SK-N-SH (cell line): Measurements from ENCODE around the gene AHSG. TPM values are rescaled to one million over a fixed set of nuclear protein-coding genes. Genes with fewer than 3 reads are reported as not detected.

Experiments used
- CTCF ChIA-PET: fragments of 300-600, 350-600 bp; formaldehyde crosslinking; extraction: SDS; loops from one replicate; lab custom pipeline; 2021; lab: Yijun Ruan, JAX
- POLR2A ChIA-PET: fragments of 350-600 bp; sonication (Branson Sonifier 250); formaldehyde crosslinking; extraction: SDS; loops from one replicate; lab custom pipeline; 2020; ENCODE audit warnings: antibody characterized with exemption, inconsistent platforms; lab: Yijun Ruan, JAX
- DNase-seq: peaks from one replicate; pipeline ENCODE4 v3.0.0; 2012
- H2AFZ ChIP-seq: fragments of 200-600 bp; sonication (generic); 2 replicates; pipeline ENCODE4 v1.8.1; 2016; ENCODE audit warnings: antibody characterized with exemption, mild to moderate bottlenecking, low read depth
- H3F3A ChIP-seq: fragments of 200-600 bp; sonication (generic); replicated peaks from 2 replicates; pipeline ENCODE3; 2016; ENCODE audit warnings: antibody characterized with exemption, mild to moderate bottlenecking; ENCODE audit not compliant: insufficient read depth
- H3K27ac ChIP-seq, 2 experiments: fragments of 200-500 bp in 1 of 2; fragments of 200-600 bp in 1 of 2; sonication (Bioruptor generic) in 1 of 2; sonication (generic), shearing (Covaris generic) in 1 of 2; 2 replicates each; pipeline versions ENCODE4 v1.5.1 to v1.6.1; 2014 to 2016; ENCODE audit warnings: low read depth in 2 of 2, inconsistent platforms in 1 of 2, low read length in 1 of 2, mild to moderate bottlenecking in 1 of 2, mixed read lengths in 1 of 2
- H3K27me3 ChIP-seq: fragments of 200-600 bp; sonication (generic), shearing (Covaris generic); 2 replicates; pipeline ENCODE4 v1.6.1; 2016; ENCODE audit warnings: mixed run types; ENCODE audit not compliant: insufficient read depth
- H3K36me3 ChIP-seq, 2 experiments: fragments of 200-500 bp in 1 of 2; fragments of 200-600 bp in 1 of 2; sonication (Bioruptor generic) in 1 of 2; sonication (generic) in 1 of 2; replicated peaks in 1 of 2; 2 replicates each; pipeline versions ENCODE3 to v1.5.1; 2014 to 2016; ENCODE audit warnings: low read length in 1 of 2, mild to moderate bottlenecking in 1 of 2; ENCODE audit not compliant: insufficient read depth in 2 of 2, control insufficient read depth in 1 of 2
- H3K4me1 ChIP-seq, 2 experiments: fragments of 200-500 bp in 1 of 2; fragments of 200-600 bp in 1 of 2; sonication (Bioruptor generic) in 1 of 2; sonication (generic), shearing (Covaris generic) in 1 of 2; 2 replicates each; pipeline versions ENCODE4 v1.5.1 to v1.6.1; 2014 to 2016; ENCODE audit warnings: low read depth in 1 of 2, low read length in 1 of 2, mixed run types in 1 of 2; ENCODE audit not compliant: insufficient read depth in 2 of 2, control insufficient read depth in 1 of 2
- H3K4me2 ChIP-seq: fragments of 200-600 bp; sonication (generic), shearing (Covaris generic); 2 replicates; pipeline ENCODE4 v1.6.1; 2017; ENCODE audit warnings: mixed run types
- H3K4me3 ChIP-seq, 2 experiments: fragments of 200-500 bp in 1 of 2; fragments of 200-600 bp in 1 of 2; sonication (Bioruptor generic) in 1 of 2; sonication (generic), shearing (Covaris generic) in 1 of 2; 2 replicates each; pipeline versions ENCODE4 v1.5.1 to v1.8.1; 2014 to 2016; ENCODE audit warnings: low read depth in 2 of 2, inconsistent platforms in 1 of 2, low read length in 1 of 2, mild to moderate bottlenecking in 1 of 2, mixed read lengths in 1 of 2, moderate library complexity in 1 of 2
- H3K79me2 ChIP-seq: fragments of 200-600 bp; sonication (generic); 2 replicates; pipeline ENCODE4 v1.8.1; 2017; ENCODE audit warnings: mild to moderate bottlenecking; ENCODE audit not compliant: insufficient read depth
- H3K9ac ChIP-seq: fragments of 200-600 bp; sonication (generic); 2 replicates; pipeline ENCODE4 v1.6.1; 2017; ENCODE audit warnings: mixed run types
- H3K9me2 ChIP-seq: fragments of 200-600 bp; sonication (generic); 2 replicates; pipeline ENCODE4 v1.6.1; 2017; ENCODE audit warnings: mixed run types
- H3K9me3 ChIP-seq: fragments of 200-600 bp; sonication (generic); 2 replicates; pipeline ENCODE4 v1.6.1; 2017; ENCODE audit warnings: mixed run types, mild to moderate bottlenecking, moderate library complexity
- H4K20me1 ChIP-seq: fragments of 200-600 bp; sonication (generic); 2 replicates; pipeline ENCODE4 v1.6.1; 2017; ENCODE audit warnings: mild to moderate bottlenecking, mixed run types; ENCODE audit not compliant: insufficient read depth
- FOXM1 ChIP-seq: IDR thresholded peaks from 2 replicates; pipeline ENCODE4 v1.4.0; 2012; ENCODE audit warnings: low read depth, mild to moderate bottlenecking
- MXI1 ChIP-seq: IDR thresholded peaks from 2 replicates; pipeline ENCODE4 v1.6.1; 2012; ENCODE audit warnings: mild to moderate bottlenecking, low read depth, low read length, improper control_type of control experiment
- NFIC ChIP-seq: IDR thresholded peaks from 2 replicates; pipeline ENCODE4 v1.4.0; 2012; ENCODE audit warnings: borderline replicate concordance
- RXRA ChIP-seq: IDR thresholded peaks from 2 replicates; pipeline ENCODE4 v1.4.0; 2012; ENCODE audit warnings: low read depth, mild to moderate bottlenecking, borderline replicate concordance
- YY1 ChIP-seq: IDR thresholded peaks from 2 replicates; pipeline ENCODE4 v1.4.0; 2012; ENCODE audit warnings: low read depth, mild to moderate bottlenecking
- WGBS: methylation state at CpG from one replicate; pipeline ENCODE4 v1.1.6; 2017; ENCODE audit warnings: low lambda C conversion rate; 5-methylcytosine and 5-hydroxymethylcytosine counted together
- polyA plus RNA-seq, 3 experiments: library from polyadenylated mRNA; depleted of rRNA; stranded (reverse); fragments of >200 nt; gene quantifications; 2 replicates each; pipeline ENCODE4 v1.2.3, GENCODE V29; 2012
- TF ChIP-seq, protein P1 (sequence below): fragments of 150-350 bp; IDR thresholded peaks from 2 replicates; pipeline ENCODE4 v1.6.1; 2017; ENCODE audit warnings: antibody characterized with exemption, low read length, low read depth, borderline replicate concordance
- TF ChIP-seq, protein P2 (sequence below): IDR thresholded peaks from 2 replicates; pipeline ENCODE4 v1.6.1; 2012; ENCODE audit warnings: mild to moderate bottlenecking, low read depth, low read length, moderate library complexity
- TF ChIP-seq, protein P3 (sequence below): IDR thresholded peaks from 2 replicates; pipeline ENCODE4 v1.4.0; 2012; ENCODE audit warnings: low read depth, borderline replicate concordance
- TF ChIP-seq, protein P4 (sequence below): fragments of 150-350 bp; IDR thresholded peaks from 2 replicates; pipeline ENCODE4 v1.6.1; 2016; ENCODE audit warnings: mild to moderate bottlenecking, low read depth, low read length

Gene AHSG
- polyA plus RNA-seq, 1 of the 3 experiments (the other 2 are of a cell fraction): not detected

DNA sequence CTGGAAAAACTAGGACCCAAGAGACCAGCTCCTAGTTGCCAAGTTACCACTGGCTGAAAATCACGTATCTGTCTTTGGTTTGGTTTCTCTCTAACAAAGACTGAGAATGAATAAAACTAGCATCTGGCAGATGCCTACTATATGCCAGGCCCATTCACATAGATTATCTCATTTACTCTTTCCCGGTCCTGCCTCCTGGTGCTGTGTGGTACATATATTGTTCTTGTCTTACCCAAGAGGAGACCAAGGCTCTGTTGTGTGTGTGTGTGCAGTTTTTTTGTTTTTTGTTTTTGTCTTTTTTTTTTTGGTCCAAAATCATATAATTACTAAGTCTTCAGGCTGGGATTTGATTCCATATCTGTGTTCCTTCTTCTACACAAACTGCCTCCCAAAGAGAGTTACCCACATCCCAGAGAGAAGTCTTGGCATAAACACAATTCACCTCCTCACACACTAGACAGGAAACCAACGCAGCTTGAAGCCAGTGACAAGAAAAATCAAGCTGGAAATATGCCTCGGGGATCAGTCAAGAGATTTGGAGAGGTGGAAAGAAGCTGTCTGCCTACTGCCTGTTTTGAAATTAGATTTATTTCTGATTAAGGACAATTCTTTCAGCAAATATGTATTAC lies 891 bp downstream of the AHSG start:
- 40% methylated on average over 4 of the region's 4 CpGs for WGBS
- Histone ChIP-seq H2AFZ (no peak overlapping the region), H3K27ac (no peak overlapping the region), H3K79me2 (no peaks in the 10 kb centered on the region), H3K9ac (no peak overlapping the region), H3K9me2 (no peaks in the 10 kb centered on the region), H3K27me3 (peaks cover 20% of the 10 kb centered on the region; the same call in 1 of the 2 replicates), H3F3A (no peaks in the 10 kb centered on the region), H3K9me3 (no peaks in the 10 kb centered on the region), H3K4me2 (no peak overlapping the region), H3K4me1 (peaks cover 0 to 7% of the 10 kb centered on the region in 2 experiments; a peak in 2 of 4 replicates), H4K20me1 (no peaks in the 10 kb centered on the region), H3K36me3 (no peaks in the 10 kb centered on the region), H3K4me3 (no peak overlapping the region)
- CTCF ChIA-PET: interaction anchor here (0.9 to 8.6 kb wide), 21 partner anchors 15 to 670 kb away, joined by 3 to 167 read pairs (median 5); partner anchors contain the start of gene TBCCD1
- DNase-seq: no peak
- POLR2A ChIA-PET: interaction anchor here (4.9 kb wide), 1 partner anchor 170 kb away, joined by 31 read pairs; the partner anchor contains the start of gene EIF4A2
- TF ChIP-seq, protein P1, sequence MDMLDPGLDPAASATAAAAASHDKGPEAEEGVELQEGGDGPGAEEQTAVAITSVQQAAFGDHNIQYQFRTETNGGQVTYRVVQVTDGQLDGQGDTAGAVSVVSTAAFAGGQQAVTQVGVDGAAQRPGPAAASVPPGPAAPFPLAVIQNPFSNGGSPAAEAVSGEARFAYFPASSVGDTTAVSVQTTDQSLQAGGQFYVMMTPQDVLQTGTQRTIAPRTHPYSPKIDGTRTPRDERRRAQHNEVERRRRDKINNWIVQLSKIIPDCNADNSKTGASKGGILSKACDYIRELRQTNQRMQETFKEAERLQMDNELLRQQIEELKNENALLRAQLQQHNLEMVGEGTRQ: no peak
- TF ChIP-seq MXI1 (no peak), FOXM1 (no peak), NFIC (no peak), RXRA (no peak), YY1 (no peak)
- TF ChIP-seq, protein P2, sequence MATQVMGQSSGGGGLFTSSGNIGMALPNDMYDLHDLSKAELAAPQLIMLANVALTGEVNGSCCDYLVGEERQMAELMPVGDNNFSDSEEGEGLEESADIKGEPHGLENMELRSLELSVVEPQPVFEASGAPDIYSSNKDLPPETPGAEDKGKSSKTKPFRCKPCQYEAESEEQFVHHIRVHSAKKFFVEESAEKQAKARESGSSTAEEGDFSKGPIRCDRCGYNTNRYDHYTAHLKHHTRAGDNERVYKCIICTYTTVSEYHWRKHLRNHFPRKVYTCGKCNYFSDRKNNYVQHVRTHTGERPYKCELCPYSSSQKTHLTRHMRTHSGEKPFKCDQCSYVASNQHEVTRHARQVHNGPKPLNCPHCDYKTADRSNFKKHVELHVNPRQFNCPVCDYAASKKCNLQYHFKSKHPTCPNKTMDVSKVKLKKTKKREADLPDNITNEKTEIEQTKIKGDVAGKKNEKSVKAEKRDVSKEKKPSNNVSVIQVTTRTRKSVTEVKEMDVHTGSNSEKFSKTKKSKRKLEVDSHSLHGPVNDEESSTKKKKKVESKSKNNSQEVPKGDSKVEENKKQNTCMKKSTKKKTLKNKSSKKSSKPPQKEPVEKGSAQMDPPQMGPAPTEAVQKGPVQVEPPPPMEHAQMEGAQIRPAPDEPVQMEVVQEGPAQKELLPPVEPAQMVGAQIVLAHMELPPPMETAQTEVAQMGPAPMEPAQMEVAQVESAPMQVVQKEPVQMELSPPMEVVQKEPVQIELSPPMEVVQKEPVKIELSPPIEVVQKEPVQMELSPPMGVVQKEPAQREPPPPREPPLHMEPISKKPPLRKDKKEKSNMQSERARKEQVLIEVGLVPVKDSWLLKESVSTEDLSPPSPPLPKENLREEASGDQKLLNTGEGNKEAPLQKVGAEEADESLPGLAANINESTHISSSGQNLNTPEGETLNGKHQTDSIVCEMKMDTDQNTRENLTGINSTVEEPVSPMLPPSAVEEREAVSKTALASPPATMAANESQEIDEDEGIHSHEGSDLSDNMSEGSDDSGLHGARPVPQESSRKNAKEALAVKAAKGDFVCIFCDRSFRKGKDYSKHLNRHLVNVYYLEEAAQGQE: no peak
- TF ChIP-seq, protein P3, sequence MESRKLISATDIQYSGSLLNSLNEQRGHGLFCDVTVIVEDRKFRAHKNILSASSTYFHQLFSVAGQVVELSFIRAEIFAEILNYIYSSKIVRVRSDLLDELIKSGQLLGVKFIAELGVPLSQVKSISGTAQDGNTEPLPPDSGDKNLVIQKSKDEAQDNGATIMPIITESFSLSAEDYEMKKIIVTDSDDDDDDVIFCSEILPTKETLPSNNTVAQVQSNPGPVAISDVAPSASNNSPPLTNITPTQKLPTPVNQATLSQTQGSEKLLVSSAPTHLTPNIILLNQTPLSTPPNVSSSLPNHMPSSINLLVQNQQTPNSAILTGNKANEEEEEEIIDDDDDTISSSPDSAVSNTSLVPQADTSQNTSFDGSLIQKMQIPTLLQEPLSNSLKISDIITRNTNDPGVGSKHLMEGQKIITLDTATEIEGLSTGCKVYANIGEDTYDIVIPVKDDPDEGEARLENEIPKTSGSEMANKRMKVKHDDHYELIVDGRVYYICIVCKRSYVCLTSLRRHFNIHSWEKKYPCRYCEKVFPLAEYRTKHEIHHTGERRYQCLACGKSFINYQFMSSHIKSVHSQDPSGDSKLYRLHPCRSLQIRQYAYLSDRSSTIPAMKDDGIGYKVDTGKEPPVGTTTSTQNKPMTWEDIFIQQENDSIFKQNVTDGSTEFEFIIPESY: no peak
- TF ChIP-seq, protein P4, sequence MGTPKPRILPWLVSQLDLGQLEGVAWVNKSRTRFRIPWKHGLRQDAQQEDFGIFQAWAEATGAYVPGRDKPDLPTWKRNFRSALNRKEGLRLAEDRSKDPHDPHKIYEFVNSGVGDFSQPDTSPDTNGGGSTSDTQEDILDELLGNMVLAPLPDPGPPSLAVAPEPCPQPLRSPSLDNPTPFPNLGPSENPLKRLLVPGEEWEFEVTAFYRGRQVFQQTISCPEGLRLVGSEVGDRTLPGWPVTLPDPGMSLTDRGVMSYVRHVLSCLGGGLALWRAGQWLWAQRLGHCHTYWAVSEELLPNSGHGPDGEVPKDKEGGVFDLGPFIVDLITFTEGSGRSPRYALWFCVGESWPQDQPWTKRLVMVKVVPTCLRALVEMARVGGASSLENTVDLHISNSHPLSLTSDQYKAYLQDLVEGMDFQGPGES: no peak
